Frontal cortex (tissue), 4 donors: ENCODE results near the gene HOGA1. TPM values are rescaled to one million over a fixed set of nuclear protein-coding genes. Genes with fewer than 3 reads are reported as not detected.
A peak's percentile ranks its signal among the peaks of the same experiment; 100 is the strongest.
"Not testable (repeated sequence)": the region's sequence is repeated elsewhere in the genome, so short reads cannot be mapped to it uniquely, and the experiment has no call there.

ENCODE experiments used
- DNase-seq, 2 donors: peaks; one replicate each; pipeline ENCODE4 v3.0.0; 2012; ENCODE audit warnings: low spot score in 2 of 2
- FAIRE-seq: peaks from 2 replicates; lab custom pipeline; 2012; peaks lifted over from hg19 to GRCh38; lab: Jason Lieb, UNC
- total RNA-seq: library from RNA; depleted of rRNA; stranded (reverse); fragments of >200 nt; gene quantifications from one replicate; pipeline ENCODE4 v1.2.3, GENCODE V29; 2014
- donor health status: control.
- donor health status: control.
- donor health status: control.

Gene HOGA1
- total RNA-seq, 1 donor from 2014 or later, result 0.41 TPM

DNA sequence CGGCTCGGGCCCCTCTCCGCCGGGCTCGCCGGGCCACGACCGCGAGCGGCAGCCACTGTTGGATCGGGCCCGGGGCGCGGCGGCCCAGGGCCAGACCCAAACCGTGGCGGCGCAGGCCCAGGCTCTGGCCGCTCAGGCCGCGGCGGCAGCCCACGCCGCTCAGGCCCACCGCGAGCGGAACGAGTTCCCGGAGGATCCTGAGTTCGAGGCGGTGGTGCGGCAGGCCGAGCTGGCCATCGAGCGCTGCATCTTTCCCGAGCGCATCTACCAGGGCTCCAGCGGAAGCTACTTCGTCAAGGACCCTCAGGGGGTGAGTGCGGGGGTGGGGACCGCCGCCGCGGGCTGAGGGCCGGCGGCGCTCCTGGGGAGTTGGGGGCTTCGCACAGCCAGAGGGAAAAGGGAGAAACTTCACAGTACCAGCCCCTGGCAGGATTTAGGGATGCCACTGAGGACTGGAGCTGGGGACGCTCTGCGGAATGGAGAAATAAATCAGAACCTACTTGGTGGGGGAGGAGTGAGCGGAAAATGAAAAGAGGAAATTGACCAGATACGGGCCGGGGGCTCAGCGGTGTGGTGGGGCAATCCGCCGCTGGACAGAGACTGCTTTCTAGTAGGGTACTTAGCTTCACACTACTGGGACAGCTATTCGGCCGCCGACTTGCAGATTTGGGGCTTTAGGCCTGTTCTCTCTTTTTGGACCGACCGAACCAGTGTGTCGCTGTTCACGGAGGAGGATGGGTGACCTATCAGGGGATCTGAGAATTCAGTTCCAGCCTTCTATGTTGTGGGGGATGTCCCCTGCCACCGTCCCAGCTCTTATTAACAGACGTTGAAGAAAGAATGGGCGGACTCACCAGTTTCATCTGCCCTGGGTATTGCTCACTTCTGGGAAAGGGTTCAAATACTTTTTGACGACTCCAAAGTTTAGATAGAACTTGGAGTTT is 57.0 kb downstream of the HOGA1 start:
- no peak for FAIRE-seq
- DNase-seq, result peak; percentile 26 to 42

DNA sequence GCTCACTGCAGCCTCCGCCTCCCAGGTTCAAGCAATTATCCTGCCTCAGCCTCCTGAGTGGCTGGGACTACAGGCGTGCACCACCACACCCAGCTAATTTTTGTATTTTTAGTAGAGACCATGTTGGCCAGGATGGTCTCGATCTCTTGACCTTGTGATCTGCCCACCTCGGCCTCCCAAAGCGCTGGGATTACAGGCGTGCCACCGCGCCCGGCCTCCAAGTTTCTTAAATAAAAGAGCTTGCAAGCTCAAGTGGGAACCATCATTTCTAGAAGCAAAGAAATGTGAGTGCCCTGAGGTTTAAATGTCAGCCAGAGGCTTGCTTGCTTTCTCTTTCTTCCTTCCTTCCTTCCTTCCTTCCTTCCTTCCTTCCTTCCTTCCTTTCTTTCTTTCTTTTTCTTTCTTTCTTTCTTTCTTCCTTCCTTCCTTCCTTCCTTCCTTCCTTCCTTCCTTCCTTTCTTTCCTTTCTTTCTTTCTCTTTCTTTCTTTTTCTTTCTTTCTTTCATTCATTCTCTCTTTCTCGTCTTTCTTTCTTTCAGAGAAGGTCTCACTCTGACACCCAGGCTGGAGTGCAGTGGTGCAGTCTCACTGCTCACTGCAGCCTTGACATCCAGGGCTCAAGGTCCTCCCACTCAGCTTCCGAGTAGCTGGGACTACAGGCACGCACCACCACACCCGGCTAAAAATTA is 58.4 kb downstream of the HOGA1 start:
- not testable (repeated sequence) for DNase-seq, FAIRE-seq

DNA sequence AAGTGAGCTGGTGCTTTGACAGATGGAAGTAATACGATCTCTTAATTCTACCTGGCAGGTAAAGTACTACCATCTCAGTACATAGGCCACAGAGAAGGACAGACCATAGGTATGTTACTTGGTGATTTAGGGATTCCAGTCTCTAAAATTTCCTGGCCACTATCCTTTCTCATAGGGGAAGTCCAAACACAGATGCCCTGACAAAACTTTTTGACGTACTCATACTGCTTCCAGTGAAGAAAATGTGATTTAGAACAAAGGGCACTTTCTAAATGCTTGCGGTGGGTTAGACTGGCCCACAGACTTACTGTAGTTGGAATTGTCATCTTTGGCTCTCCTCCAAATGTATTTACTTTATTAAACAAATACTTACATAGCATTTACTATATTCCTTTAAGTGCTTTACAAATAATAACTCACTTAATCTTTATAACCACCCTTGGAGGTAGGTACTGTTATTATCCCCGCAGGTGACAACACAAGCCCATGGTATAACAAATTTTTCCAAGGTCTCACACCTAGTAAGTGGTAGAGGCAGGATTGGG is 59.3 kb downstream of the HOGA1 start:
- FAIRE-seq (no peak), DNase-seq (no peak)

DNA sequence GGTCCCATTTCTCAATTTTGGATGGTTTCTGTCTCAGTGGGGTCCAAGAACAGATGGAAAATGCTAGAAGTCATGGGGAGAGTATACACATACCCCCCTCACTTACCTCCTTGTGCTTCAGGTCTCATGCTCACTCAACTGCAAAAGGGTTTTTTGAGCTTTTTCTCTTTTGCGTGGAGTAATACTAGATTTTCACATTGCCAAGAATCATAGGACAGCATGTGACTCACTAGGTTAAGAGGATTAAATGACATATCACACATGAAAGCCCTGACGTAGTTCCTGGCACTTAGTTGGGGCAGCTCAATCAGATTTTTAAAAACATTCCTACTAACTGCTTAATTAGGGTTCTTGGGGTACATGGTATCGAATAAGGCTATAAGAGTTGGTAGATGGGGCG is 60.7 kb downstream of the HOGA1 start:
- FAIRE-seq (no peak), DNase-seq (no peak)

DNA sequence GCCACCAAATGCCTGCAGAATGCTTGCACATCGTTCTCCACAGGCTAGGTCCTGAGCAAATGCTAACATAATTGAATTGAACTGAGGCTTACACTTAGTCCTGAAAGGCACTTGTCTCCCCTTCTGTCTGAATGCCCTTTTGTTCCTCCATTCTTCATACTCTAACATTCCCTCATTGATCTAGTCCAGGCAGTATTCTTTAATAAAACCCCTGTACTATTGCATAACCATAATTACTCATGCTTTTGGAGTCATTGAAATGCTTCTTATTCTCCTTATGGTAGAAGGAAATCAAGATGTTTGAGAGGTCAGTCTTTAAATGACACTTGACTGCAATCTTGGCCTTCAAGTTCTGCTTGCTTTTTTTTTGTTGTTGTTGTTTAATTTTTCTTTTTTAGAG is 63.4 kb downstream of the HOGA1 start:
- no peak for FAIRE-seq
- no peak for DNase-seq

DNA sequence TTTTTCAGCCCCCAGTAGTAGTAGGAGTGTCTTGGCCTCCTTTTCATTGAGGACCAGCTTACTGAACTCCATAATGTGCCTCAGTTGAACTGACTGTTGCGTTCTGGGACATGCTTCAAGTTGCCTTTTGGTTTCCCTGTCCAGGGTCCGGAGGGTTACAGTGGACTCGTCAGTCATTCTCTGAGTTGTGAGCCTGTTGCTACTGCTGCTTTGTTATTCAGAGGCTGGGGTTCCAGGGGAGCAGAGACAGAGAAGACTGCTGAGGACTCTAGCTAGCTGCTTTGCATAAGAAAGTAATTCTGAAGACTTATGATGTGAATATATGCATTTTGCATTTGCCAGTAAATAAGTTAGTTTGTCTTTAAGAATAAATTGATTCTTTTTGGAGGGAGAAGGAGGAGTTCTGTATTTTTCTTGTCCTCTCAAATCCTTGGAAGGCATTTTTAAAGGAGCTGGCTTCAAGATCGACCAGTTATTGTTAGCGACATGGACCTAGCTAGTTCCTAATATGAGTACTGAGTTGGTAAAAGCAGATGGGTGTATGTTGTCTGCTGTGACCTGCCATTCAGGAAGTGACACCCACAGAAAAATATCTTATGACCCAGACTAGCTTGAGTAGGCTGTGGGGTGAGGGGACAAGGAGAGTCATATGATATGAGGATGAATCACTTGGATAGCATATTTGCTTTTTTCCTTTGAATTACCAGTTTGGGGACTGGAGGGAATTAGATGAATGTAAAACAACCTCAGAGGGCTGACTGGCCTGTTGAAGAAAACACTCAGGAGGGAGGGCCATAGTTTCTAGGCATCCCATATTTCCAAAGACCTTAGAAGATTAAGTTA is 64.6 kb downstream of the HOGA1 start:
- peak in 1 of 2 donors; percentile 14 for DNase-seq

DNA sequence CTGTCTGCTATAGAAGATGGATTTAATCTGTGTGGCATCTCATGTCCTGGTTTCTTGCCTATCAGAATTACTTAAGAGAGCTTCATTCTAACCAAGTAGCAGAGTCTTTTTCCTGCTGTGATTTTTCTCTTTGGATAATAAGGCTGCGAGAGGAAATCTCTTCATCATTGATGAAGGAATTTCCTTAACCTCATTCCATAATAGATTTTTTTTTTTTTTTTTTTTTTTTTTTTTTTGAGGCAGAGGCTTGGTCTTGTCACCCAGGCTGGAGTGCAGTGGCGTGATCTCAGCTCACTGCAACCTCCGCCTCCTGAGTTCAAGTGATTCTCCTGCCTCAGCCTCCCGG is 65.2 kb downstream of the HOGA1 start:
- DNase-seq, FAIRE-seq: not testable (repeated sequence)

More for the DNA sequence above, 64.6 kb downstream of the HOGA1 start:
- FAIRE-seq, result no peak

DNA sequence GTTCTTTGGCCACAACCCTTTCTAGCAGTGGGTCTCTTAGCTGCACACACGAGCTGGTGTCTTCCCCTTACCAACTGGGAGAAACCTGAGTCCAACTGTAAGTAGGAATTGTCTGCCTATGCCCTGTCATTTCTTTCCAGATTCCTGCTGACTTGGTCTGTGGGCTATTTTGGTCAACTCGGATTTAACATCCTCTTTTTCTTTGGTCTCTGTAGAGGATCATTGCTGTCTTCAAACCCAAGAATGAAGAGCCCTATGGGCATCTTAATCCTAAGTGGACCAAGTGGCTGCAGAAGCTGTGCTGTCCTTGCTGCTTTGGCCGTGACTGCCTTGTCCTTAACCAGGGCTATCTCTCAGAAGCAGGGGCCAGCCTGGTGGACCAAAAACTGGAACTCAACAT is 66.5 kb downstream of the HOGA1 start:
- DNase-seq (no peak), FAIRE-seq (no peak)

DNA sequence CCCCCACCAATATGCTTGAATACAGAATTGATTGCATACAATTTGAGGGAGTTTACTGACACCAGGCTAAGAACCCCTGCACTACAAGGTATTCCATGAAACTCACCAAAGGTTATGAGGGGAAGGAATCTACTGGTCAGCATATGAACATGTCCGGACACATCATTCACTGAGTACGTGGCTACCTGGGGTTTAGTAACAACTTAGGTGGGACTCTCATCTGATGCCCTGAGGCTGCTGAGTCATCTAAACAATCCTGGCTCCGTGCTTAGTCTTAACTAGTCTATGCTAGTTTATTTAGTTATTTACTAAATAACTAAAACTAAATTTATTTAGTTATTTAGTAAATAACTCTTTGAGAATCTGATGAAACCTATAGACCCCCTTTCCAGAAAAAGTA is 67.6 kb downstream of the HOGA1 start:
- DNase-seq, result no peak
- FAIRE-seq, result no peak

DNA sequence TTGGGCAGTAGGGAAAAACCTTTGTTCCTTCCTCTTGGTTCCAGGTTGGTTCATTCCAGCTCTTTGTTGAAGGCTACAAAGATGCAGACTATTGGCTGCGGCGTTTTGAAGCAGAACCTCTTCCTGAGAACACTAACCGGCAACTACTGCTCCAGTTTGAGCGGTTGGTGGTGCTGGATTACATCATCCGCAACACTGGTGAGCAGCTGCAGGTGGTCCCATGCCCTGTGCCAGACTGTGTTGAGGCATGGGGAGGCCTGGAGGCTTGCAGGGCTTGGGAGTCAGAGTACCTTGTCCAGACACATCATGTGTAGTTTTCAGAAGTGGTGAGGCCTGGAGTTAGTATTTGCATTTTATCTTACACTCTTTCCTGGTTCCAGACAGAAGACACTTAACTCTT is 72.6 kb downstream of the HOGA1 start:
- FAIRE-seq (no peak), DNase-seq (no peak)

DNA sequence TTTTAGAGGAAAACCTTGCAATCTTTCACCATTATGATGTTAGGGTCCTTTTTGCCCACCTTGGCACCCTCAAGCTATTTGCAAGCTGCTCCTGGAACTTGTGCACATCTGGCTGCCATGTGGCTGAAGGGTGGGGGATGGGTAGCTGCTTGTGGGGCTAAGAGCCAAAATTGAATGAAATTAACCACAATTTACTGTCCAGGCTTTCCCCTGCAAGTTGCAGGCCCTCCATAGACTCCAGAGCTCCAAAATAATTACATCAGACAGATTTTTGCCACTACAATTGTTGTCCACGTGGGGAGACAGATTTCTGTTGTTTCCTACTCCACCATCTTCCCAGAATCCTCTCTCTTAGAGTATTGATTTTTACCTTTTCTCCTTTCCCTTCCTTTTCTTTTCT is 75.4 kb downstream of the HOGA1 start:
- no peak for DNase-seq
- no peak for FAIRE-seq

Other genes with a start within 250 kb of the HOGA1 start
- gene FRAT2, start 249.7 kb upstream of the HOGA1 start, total RNA-seq, result 17.1 TPM
- gene RRP12, start 183.0 kb upstream of the HOGA1 start, total RNA-seq, result 11.8 TPM
- 143 TPM for gene PGAM1, start 158.2 kb upstream of the HOGA1 start, total RNA-seq
- gene EXOSC1, start 138.4 kb upstream of the HOGA1 start, total RNA-seq, result 52.6 TPM
- gene ZDHHC16, start 138.2 kb upstream of the HOGA1 start, total RNA-seq, result 22.0 TPM
- gene MMS19, start 86.0 kb upstream of the HOGA1 start, total RNA-seq, result 44.0 TPM
- gene UBTD1, start 85.5 kb upstream of the HOGA1 start, total RNA-seq, result 1.6 TPM
- gene ANKRD2, start 11.6 kb upstream of the HOGA1 start, total RNA-seq, result not detected
- gene C10orf62, start 5.3 kb downstream of the HOGA1 start, total RNA-seq, result not detected
- 35.5 TPM for gene MORN4, start 49.1 kb downstream of the HOGA1 start, total RNA-seq
- 11.0 TPM for gene PI4K2A, start 56.3 kb downstream of the HOGA1 start, total RNA-seq
- gene AVPI1, start 102.9 kb downstream of the HOGA1 start, total RNA-seq, result 2.4 TPM
- gene MARVELD1, start 129.3 kb downstream of the HOGA1 start, total RNA-seq, result 6.1 TPM
- 45.2 TPM for gene ZFYVE27, start 152.7 kb downstream of the HOGA1 start, total RNA-seq
- gene SFRP5, start 187.6 kb downstream of the HOGA1 start, total RNA-seq, result 1.6 TPM